Transverse colon (tissue), 4 donors: ENCODE measurements around the gene RGS3. TPM values are rescaled to one million over a fixed set of nuclear protein-coding genes. Genes with fewer than 3 reads are reported as not detected.
A peak's percentile ranks its signal among the peaks of the same experiment; 100 is the strongest.

Experiments
- DNase-seq: peaks from one replicate; pipeline ENCODE4 v3.0.0-alpha.2; 2019
- H3K27ac ChIP-seq, 4 donors: fragments of 200-600 bp; sonication (generic); 2 replicates each; pipeline ENCODE4 v1.5.1; 2016 to 2018; ENCODE audit warnings: inconsistent platforms in 4 of 4
- H3K27me3 ChIP-seq: fragments of 200-600 bp; sonication (generic); 2 replicates; pipeline ENCODE4 v1.5.1; 2017; ENCODE audit warnings: inconsistent platforms
- H3K36me3 ChIP-seq, 4 donors: fragments of 200-600 bp; sonication (generic); 2 replicates each; pipeline ENCODE4 v1.5.1; 2017 to 2019; ENCODE audit warnings: inconsistent platforms in 4 of 4
- H3K4me1 ChIP-seq, 4 donors: fragments of 200-600 bp; sonication (generic); 2 replicates each; pipeline ENCODE4 v1.5.1; 2017 to 2020; ENCODE audit warnings: inconsistent platforms in 4 of 4
- H3K4me3 ChIP-seq, 4 donors: fragments of 200-600 bp; sonication (generic); 1 replicate in 1 of 4; 2 replicates in 3 of 4; pipeline versions ENCODE4 v1.5.1 to v1.6.1; 2017 to 2019; ENCODE audit warnings: inconsistent platforms in 4 of 4
- H3K9me3 ChIP-seq, 2 donors: fragments of 200-600 bp; sonication (generic); 2 replicates each; pipeline ENCODE4 v1.5.1; 2017 to 2019; ENCODE audit warnings: inconsistent platforms in 2 of 2
- EP300 ChIP-seq: sonication (generic); formaldehyde crosslinking; IDR thresholded peaks from one replicate; pipeline ENCODE4 v1.6.1; 2017; ENCODE audit warnings: antibody characterized with exemption, low read depth
- POLR2A ChIP-seq: fragments of 450-650 bp; IDR thresholded peaks from one replicate; pipeline ENCODE4 v1.6.1; 2016; ENCODE audit warnings: antibody characterized with exemption, mild to moderate bottlenecking, moderate library complexity
- POLR2AphosphoS5 ChIP-seq, 3 donors: sonication (generic); formaldehyde crosslinking; IDR thresholded peaks; one replicate each; pipeline ENCODE4 v1.6.1; 2016; ENCODE audit warnings: antibody characterized with exemption in 3 of 3
- WGBS, 2 donors: methylation state at CpG; one replicate each; pipeline ENCODE4 v1.1.5; 2018; ENCODE audit warnings: low coverage in 1 of 2; 5-methylcytosine and 5-hydroxymethylcytosine counted together
- in situ Hi-C, 4 donors: fragments of 200-750 bp; cut with MboI; loops; one replicate each; pipeline versions ENCODE4 v1.15.0 to v1.15.1; 2017; ENCODE audit warnings: low sequenced_read_pairs in 3 of 4, low pct_ligation_motif_present in 1 of 4, low pct_unique_long_range_greater_than_20kb in 1 of 4
- intact Hi-C: fragments of 100-400 bp; cut with DNase I; formaldehyde crosslinking; loops from one replicate; pipeline ENCODE4 v1.15.1; 2023; ENCODE audit warnings: low total_unique reads
- total RNA-seq, 4 donors: library from RNA; depleted of rRNA; stranded (reverse); fragments of >200 nt; gene quantifications; one replicate each; pipeline ENCODE4 v1.1.0, GENCODE V29; 2016
- TF ChIP-seq, protein P1 (sequence below), 5 experiments: fragments of 200-600 bp in 3 of 5; fragments of 450-650 bp in 2 of 5; sonication (generic) in 3 of 5; IDR thresholded peaks; 1 replicate in 2 of 5; 2 replicates in 3 of 5; pipeline ENCODE4 v1.5.1; 2016 to 2017; ENCODE audit warnings: antibody characterized with exemption in 5 of 5, inconsistent platforms in 3 of 5, mild to moderate bottlenecking in 2 of 5, moderate library complexity in 1 of 5

RGS3 gene
- total RNA-seq, 4 donors from 2014 or later, result 62.7 to 150 (median 80.9) TPM

DNA sequence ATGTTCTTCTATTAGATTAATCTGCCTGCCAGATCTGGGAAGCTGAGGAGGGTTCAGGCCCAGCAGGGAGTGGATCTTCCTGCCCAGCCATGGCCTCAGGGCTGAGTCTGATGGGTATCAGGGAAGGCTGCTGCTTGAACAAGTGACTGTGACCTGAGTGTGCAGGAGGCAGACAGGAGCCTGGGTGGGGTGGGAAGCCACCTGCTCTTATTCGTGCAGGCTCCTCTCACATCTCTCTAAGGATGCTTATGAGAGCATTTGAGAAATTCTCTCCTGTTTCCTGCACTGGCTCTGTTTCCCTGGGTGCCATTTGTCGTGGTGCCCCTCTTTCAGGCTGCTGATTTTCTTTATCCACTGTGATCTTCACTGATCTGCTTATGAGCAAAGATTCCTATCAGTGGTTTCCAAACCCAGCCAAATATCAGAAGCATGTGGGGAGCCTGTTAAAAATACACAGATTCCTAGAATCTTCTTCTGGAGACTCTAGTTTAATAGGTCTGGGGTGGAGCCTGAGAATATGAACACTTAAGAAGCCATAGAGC, 2.1 kb downstream of the RGS3 start:
- in situ Hi-C loops, result no loop called here
- Histone ChIP-seq H3K27ac (peak overlapping the region in 3 of 4 donors; percentile 44 to 80 (median 68)), H3K36me3 (no peaks in the 10 kb centered on the region), H3K4me1 (peaks cover 0 to 24% (median 12%) of the 10 kb centered on the region in 4 donors), H3K27me3 (no peaks in the 10 kb centered on the region), H3K9me3 (no peaks in the 10 kb centered on the region), H3K4me3 (no peak overlapping the region)
- TF ChIP-seq POLR2AphosphoS5 (IDR thresholded peaks at IDR 0.05) (no peak), EP300 (no peak), POLR2A (no peak)
- TF ChIP-seq, protein P1, sequence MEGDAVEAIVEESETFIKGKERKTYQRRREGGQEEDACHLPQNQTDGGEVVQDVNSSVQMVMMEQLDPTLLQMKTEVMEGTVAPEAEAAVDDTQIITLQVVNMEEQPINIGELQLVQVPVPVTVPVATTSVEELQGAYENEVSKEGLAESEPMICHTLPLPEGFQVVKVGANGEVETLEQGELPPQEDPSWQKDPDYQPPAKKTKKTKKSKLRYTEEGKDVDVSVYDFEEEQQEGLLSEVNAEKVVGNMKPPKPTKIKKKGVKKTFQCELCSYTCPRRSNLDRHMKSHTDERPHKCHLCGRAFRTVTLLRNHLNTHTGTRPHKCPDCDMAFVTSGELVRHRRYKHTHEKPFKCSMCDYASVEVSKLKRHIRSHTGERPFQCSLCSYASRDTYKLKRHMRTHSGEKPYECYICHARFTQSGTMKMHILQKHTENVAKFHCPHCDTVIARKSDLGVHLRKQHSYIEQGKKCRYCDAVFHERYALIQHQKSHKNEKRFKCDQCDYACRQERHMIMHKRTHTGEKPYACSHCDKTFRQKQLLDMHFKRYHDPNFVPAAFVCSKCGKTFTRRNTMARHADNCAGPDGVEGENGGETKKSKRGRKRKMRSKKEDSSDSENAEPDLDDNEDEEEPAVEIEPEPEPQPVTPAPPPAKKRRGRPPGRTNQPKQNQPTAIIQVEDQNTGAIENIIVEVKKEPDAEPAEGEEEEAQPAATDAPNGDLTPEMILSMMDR (IDR thresholded peaks at IDR 0.05), result no peak
- DNase-seq, result no peak
- WGBS, 2 donors, result 57 to 83% methylated on average over 1 to 2 of the region's 2 CpGs
- intact Hi-C loops, result no loop called here

- intact Hi-C loops (no loop called here), in situ Hi-C loops (no loop called here)
- Histone ChIP-seq H3K4me3 (no peak overlapping the region), H3K9me3 (no peaks in the 10 kb centered on the region), H3K36me3 (no peaks in the 10 kb centered on the region), H3K4me1 (peaks cover 0 to 24% (median 12%) of the 10 kb centered on the region in 4 donors), H3K27me3 (no peaks in the 10 kb centered on the region), H3K27ac (no peak overlapping the region)
- TF ChIP-seq POLR2AphosphoS5 (IDR thresholded peaks at IDR 0.05), result no peak
- no peak for TF ChIP-seq POLR2A
- TF ChIP-seq EP300, result no peak
- TF ChIP-seq, protein P1 (IDR thresholded peaks at IDR 0.05), result no peak
- no peak for DNase-seq
- WGBS, 2 donors, result 75 to 89% methylated on average over 2 of the region's 2 CpGs
Observed at GRCh38 chr9:113467183-113467582, 3.7 kb downstream of the RGS3 start.

- in situ Hi-C loops (no loop called here), intact Hi-C loops (no loop called here)
- TF ChIP-seq POLR2AphosphoS5 (IDR thresholded peaks at IDR 0.05), result no peak
- TF ChIP-seq, protein P1 (IDR thresholded peaks at IDR 0.05), result no peak
- Histone ChIP-seq H3K36me3 (no peaks in the 10 kb centered on the region), H3K27me3 (no peaks in the 10 kb centered on the region), H3K4me1 (peaks cover 0 to 18% (median 12%) of the 10 kb centered on the region in 4 donors), H3K9me3 (no peaks in the 10 kb centered on the region), H3K4me3 (no peak overlapping the region), H3K27ac (no peak overlapping the region)
- WGBS, 2 donors, result 83% methylated on average over 6 of the region's 6 CpGs; no CpG with 5 or more reads in 1 of the 2 donors
- DNase-seq, result no peak
Observed at GRCh38 chr9:113468716-113469448, 5.4 kb downstream of the RGS3 start.

DNA sequence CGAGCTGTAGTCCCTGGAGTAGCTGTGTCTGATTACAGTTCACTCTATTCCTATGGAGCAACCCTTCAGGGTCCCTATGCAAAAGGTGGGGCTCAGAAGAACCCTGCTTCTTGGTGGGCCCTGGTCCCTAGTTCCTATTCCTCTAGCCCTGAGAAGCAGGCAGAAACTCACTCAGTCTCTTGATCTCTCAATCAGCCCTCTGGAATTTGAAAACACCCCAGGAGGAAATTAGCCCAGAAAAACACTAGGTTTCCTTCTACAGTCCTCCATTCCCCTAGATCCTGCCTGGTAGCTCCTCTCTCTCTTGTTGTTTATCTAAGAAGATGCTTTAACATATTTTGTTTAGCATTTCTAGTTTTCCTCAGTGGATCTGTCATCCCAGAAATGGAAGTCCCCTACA, 7.6 kb downstream of the RGS3 start:
- TF ChIP-seq POLR2AphosphoS5 (IDR thresholded peaks at IDR 0.05) (no peak), POLR2A (no peak), EP300 (no peak)
- TF ChIP-seq, protein P1 (IDR thresholded peaks at IDR 0.05), result no peak
- H3K4me3 ChIP-seq, result no peak overlapping the region
- intact Hi-C loops (no loop called here), in situ Hi-C loops (no loop called here)
- peaks cover 0 to 4% (median 1%) of the 10 kb centered on the region in 4 donors for H3K4me1 ChIP-seq
- WGBS, 2 donors, result 78 to 100% methylated on average over 1 of the region's 1 CpG
- no peaks in the 10 kb centered on the region for H3K36me3 ChIP-seq
- no peaks in the 10 kb centered on the region for H3K9me3 ChIP-seq
- no peak for DNase-seq
- H3K27ac ChIP-seq, result no peak overlapping the region
- no peaks in the 10 kb centered on the region for H3K27me3 ChIP-seq
